IPS-18a (cell line): ENCODE results near the gene ATAD2B.

Source experiments
- H3K27ac ChIP-seq: one replicate; pipeline ENCODE4 v1.5.1; 2013; ENCODE audit warnings: low read length
- H3K27me3 ChIP-seq: one replicate; pipeline ENCODE4 v1.6.1; 2013; ENCODE audit warnings: mild to moderate bottlenecking, low read length; ENCODE audit not compliant: control insufficient read depth, insufficient read depth
- H3K36me3 ChIP-seq: one replicate; pipeline ENCODE4 v1.6.1; 2013; ENCODE audit warnings: low read depth, low read length; ENCODE audit not compliant: control insufficient read depth
- H3K4me1 ChIP-seq: one replicate; pipeline ENCODE4 v1.6.1; 2013; ENCODE audit warnings: low read depth, low read length; ENCODE audit not compliant: control insufficient read depth
- H3K4me3 ChIP-seq: one replicate; pipeline ENCODE4 v1.5.1; 2013; ENCODE audit warnings: low read length
- H3K9ac ChIP-seq: one replicate; pipeline ENCODE4 v1.6.1; 2013; ENCODE audit warnings: mild to moderate bottlenecking, low read length, moderate library complexity
- H3K9me3 ChIP-seq: one replicate; pipeline ENCODE4 v1.6.1; 2013; ENCODE audit warnings: low read depth, low read length; ENCODE audit not compliant: control insufficient read depth

The ATAD2B gene

DNA sequence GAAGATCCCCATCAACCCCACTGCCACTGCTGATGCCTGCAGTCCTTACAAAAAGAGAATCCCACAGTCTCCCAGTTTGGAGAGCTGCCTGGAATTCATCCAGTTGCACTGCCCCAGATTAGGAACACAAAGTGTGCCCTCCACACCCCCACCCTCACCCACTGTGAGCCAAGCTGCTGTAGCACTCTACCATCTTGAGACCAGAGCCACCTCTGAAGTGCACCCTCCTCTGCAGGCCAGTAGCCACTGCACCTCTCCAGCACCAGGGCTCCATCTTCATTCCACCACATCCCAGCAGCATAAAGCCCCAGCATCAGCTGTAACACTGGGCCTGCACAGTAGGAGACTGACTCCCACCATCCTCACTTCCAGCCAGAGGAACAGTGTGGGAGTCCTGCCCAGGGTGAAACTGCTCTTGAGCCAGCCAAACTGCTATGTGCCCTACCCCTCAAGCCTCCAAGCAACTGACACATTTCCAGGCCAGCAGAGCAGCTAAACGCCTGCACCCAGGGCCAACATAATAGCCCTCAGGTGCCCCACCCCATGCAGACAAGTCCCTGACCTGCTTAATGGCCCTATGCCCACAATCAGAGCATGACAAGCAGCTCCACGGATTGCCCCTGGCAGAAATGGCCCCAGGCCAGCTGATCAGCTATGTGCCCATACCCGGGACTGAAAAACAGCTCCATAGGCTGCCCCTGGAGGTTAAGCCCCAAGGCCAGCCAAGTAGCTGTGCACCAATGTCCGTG, 206.0 kb downstream of the ATAD2B start:
- H3K9me3 ChIP-seq, result no peaks in the 10 kb centered on the region
- H3K4me1 ChIP-seq, result no peaks in the 10 kb centered on the region
- no peaks in the 10 kb centered on the region for H3K27me3 ChIP-seq
- H3K9ac ChIP-seq, result no peak overlapping the region
- no peak overlapping the region for H3K4me3 ChIP-seq
- no peaks in the 10 kb centered on the region for H3K36me3 ChIP-seq
- no peak overlapping the region for H3K27ac ChIP-seq

DNA sequence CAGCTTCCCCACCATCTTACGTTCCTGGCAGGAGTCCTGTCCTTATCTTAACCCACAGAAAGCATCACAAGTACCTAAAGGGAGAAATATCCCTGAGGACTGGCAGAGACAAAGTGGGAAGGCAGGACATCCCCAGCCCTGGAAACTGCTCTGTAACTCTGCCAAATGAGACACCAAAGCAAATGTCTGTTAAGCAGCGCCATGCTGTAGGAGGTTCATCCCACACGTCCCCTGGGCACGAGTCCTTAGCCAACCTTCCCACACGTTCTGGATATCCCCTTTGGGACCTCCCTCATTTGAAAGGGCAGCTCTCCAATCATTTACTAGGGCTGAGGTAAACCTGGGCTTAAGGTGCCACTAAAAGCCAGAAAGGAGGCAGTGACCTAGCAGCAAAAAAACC, 207.2 kb downstream of the ATAD2B start:
- H3K36me3 ChIP-seq, result no peaks in the 10 kb centered on the region
- H3K4me1 ChIP-seq, result no peaks in the 10 kb centered on the region
- no peaks in the 10 kb centered on the region for H3K27me3 ChIP-seq
- H3K27ac ChIP-seq, result no peak overlapping the region
- H3K9ac ChIP-seq, result no peak overlapping the region
- H3K4me3 ChIP-seq, result no peak overlapping the region
- H3K9me3 ChIP-seq, result no peaks in the 10 kb centered on the region

DNA sequence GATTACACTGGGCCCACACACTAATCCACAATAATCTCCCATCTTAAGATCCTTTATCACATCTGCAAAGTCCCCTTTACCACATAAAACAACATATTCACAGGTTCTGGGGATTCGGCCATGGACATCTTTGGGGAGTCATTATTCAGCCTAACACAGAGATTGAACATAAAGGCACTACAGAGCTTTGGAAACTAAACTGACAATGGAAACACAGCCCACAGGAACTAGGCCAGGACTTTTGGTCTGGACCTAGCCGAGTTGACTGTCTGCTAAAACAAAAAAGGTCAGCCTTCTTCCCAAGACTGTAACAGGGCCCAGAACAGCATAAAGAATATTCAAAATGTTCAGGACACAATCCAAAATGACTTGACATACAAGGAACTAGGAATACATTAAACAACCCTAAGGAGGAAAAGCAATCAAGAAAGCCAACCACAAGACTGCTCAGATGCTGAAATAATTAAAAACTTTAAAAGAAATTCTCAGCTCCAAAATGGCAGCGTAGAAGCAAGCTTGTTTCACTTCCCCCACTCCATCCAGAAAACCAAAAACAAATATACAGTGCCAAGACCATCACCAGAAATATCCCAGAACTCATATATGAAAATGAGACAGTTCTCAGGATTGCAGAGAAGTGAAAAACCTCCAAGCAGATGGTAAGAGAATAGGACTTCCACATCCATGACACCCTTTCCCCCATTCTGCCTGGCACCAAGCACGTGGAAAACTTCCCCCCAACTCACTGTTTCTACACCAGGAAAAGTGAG, 207.8 kb downstream of the ATAD2B start:
- no peak overlapping the region for H3K27ac ChIP-seq
- no peaks in the 10 kb centered on the region for H3K27me3 ChIP-seq
- no peak overlapping the region for H3K9ac ChIP-seq
- no peaks in the 10 kb centered on the region for H3K36me3 ChIP-seq
- no peaks in the 10 kb centered on the region for H3K4me1 ChIP-seq
- no peaks in the 10 kb centered on the region for H3K9me3 ChIP-seq
- no peak overlapping the region for H3K4me3 ChIP-seq

DNA sequence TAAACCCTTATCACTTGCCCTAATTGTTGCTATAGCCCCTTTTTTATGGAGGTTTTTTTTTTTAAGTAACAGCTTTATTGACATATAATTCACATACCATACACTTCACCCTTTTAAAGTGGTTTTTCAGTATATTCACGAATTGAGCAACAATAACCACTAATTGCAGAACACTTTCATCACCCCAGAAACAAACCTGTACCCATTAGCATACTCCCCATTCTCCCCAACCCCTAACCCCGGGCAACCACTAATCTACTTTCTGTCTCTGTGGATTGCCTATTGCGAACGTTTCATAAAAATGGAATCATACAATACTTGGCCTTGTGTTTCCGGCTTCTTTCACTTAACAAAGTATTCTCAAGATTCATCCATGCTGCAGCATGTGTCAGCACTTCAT, 213.6 kb downstream of the ATAD2B start:
- H3K4me3 ChIP-seq, result no peak overlapping the region
- H3K27me3 ChIP-seq, result no peaks in the 10 kb centered on the region
- no peak overlapping the region for H3K9ac ChIP-seq
- H3K9me3 ChIP-seq, result no peaks in the 10 kb centered on the region
- peaks cover 15% of the 10 kb centered on the region for H3K4me1 ChIP-seq
- H3K36me3 ChIP-seq, result no peaks in the 10 kb centered on the region
- no peak overlapping the region for H3K27ac ChIP-seq

DNA sequence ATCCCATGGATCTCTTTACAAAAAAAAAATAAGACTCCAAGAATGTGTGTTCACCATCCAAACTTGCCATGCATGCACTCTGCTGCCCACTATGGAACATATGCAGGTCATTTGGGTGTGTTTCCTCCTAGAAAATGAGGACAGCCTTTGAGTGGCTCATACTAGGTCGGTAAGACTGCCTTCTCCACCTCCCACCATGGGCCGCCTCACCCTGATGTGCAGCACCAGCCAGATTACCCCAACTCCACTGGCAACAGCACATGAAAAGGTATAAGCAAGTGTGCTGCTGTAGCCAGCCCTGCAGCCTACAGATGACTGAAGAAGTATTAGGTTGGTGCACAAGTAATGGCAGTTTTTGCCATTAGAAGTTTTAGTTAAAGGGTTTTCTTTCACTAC, 214.2 kb downstream of the ATAD2B start:
- Histone ChIP-seq H3K9me3 (no peaks in the 10 kb centered on the region), H3K27ac (no peak overlapping the region), H3K4me3 (no peak overlapping the region), H3K4me1 (peaks cover 15% of the 10 kb centered on the region), H3K27me3 (no peaks in the 10 kb centered on the region), H3K36me3 (no peaks in the 10 kb centered on the region), H3K9ac (no peak overlapping the region)

DNA sequence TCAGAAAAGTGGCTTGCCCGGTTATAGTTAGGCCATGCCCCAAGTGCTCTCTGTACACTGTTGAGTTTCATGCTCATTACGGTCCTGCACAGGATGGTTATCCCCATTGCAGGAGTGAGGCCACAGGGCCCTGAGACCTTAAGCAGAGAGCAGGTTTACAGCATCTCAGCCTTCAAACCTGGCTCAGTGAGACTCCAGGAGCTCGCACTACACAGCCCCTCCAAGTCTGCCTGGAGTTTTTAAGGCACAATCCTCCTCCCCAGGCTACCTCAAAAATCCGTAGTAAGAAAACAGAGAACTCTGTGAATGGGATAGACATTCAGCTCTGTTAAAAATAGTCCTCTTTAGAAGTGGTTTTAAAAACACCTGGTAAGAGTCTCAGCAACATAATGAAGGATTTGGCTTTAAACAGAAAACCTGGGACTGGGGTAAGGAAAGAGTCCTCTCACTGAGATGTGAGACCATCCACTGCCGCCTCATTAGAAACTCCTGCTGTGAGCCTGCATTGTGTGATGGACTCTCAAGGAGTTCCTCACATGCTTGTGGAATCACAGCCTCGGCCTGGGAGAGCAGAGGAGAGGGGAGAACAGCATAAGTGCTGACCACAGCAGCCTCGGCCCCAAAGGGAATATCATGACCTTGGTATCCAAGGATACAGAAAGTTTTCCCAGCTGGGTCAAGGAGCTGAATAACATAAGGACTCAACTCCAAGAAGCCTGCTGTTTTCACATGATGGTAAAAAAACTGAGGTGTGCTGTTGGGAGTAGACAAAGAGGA, 214.8 kb downstream of the ATAD2B start:
- H3K36me3 ChIP-seq, result no peaks in the 10 kb centered on the region
- no peaks in the 10 kb centered on the region for H3K27me3 ChIP-seq
- H3K9ac ChIP-seq, result no peak overlapping the region
- H3K9me3 ChIP-seq, result no peaks in the 10 kb centered on the region
- peaks cover 15% of the 10 kb centered on the region for H3K4me1 ChIP-seq
- no peak overlapping the region for H3K27ac ChIP-seq
- H3K4me3 ChIP-seq, result no peak overlapping the region

DNA sequence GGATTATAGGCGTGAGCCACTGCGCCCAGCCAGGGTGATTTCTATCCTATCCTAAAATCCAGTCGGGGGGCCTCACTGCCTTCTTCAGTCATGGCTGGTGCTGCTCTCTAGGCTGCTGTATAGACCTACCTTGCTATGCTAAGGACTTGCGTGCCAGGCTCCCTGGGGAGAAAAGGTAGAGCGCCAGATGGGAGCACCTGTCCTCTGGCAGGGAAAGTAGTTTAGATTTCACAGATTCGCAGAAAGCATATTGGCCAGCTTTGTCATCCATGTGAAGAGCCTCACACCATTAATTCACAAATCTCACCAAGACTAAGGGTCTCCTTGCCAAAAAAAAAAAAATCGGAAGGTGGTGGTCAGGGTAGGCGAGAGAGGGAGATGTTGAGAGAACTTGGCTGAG, 217.6 kb downstream of the ATAD2B start:
- H3K4me1 ChIP-seq, result peaks cover 15% of the 10 kb centered on the region
- no peaks in the 10 kb centered on the region for H3K27me3 ChIP-seq
- H3K27ac ChIP-seq, result no peak overlapping the region
- no peaks in the 10 kb centered on the region for H3K36me3 ChIP-seq
- H3K9me3 ChIP-seq, result no peaks in the 10 kb centered on the region
- no peak overlapping the region for H3K9ac ChIP-seq
- no peak overlapping the region for H3K4me3 ChIP-seq

DNA sequence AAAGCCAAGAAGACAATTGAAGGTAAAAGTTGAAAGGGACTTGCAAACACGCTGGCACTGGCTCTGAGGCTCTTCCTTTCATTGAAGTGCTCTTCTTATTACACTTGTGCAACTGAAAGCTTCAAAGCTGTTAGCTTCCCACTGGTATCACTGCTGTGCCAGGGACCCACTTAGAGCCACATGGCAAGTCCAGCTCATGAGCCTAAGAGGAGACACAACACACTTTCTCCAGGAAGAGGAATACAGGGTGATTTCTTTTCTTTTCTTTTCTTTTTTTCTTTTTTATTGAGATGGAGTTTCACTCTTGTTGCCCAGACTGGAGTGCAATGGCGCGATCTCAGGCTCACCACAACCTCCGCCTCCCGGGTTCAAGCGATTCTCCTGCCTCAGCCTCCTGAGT, 218.2 kb downstream of the ATAD2B start:
- H3K9me3 ChIP-seq, result no peaks in the 10 kb centered on the region
- H3K4me3 ChIP-seq, result no peak overlapping the region
- H3K9ac ChIP-seq, result no peak overlapping the region
- no peaks in the 10 kb centered on the region for H3K36me3 ChIP-seq
- no peak overlapping the region for H3K27ac ChIP-seq
- H3K4me1 ChIP-seq, result peaks cover 15% of the 10 kb centered on the region
- no peaks in the 10 kb centered on the region for H3K27me3 ChIP-seq

DNA sequence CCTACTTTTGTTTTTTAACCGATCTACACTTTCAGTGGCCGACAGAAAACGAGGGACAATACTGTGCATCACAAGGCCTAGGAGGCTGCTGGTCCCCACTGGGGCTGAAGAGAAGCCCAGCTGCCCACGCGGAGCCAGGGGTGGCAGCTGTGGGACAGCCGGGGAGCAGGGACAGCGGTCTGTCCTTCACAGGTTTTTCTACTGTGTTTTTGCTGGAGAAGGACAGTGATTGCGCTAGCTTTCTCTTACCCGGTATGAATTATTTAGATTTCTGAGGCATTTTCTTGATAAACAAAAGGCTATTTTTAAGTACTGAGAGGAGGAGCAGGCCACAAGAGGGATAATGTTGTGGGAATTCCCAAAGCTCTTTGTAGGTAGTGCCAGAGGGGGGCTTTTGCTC, 219.8 kb downstream of the ATAD2B start:
- Histone ChIP-seq H3K4me3 (no peak overlapping the region), H3K27ac (no peak overlapping the region), H3K4me1 (peaks cover 4% of the 10 kb centered on the region), H3K9me3 (no peaks in the 10 kb centered on the region), H3K36me3 (no peaks in the 10 kb centered on the region), H3K27me3 (no peaks in the 10 kb centered on the region), H3K9ac (no peak overlapping the region)

DNA sequence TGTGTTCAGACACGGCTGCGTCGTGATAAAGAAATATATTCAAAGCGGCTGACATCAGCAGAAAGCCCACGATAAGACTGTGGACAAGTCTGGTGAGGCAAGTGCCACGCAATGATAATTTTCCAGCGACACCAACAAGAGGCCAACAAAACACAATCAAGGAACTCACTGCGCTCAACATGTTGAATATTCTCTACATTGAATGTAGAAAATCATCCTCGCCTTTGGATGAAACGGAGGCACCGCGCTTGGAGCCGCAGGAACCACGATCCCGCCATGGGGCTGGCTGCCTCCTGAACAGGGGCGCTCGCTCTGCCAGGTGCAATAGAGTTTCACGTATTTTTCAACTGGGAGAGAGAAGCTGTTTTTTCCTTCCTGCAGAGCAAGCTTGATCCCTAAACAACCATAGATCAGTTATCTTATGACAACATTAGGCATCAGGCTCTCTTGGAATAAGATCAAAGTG, 220.3 kb downstream of the ATAD2B start:
- H3K4me1 ChIP-seq, result no peaks in the 10 kb centered on the region
- H3K4me3 ChIP-seq, result no peak overlapping the region
- no peaks in the 10 kb centered on the region for H3K9me3 ChIP-seq
- no peaks in the 10 kb centered on the region for H3K27me3 ChIP-seq
- no peaks in the 10 kb centered on the region for H3K36me3 ChIP-seq
- H3K27ac ChIP-seq, result no peak overlapping the region
- no peak overlapping the region for H3K9ac ChIP-seq

DNA sequence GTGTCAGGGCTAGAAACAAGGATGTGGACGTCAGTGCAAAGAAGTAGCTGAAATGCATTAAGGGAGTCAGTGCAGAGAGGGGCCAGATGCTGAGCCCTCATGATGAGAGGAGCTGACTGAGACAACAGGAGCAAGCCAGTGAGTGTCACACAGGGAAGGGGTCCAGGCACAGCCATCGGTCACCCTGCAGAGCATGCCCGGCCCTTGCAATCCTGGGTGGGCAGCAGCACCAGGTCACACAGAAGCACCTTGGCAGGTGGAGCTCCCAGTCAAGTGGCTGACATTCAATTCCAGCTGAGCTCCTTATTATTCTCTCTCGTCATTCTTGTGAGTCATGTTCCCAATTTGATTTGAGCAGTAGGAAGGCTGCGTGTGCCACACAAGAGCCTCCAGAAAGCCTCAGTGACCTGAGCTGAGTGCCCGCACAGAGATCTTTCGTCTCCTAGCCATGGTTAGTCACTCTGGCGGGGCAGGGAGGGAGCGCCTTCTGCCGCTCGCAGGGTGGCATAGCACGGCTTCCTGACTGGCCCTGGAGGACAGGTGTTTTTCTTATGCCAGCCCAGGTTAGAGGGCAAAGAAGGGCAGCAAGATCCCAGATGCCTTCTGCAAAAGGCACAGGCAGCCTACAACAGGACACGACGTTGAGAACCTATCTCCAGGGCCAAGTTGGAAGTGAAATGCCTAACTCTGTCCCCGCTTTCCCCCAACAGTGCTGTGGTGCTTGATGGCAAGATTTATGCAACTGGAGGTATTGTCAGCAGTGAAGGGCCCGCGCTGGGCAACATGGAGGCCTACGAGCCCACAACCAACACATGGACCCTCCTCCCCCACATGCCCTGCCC, 220.9 kb downstream of the ATAD2B start:
- no peaks in the 10 kb centered on the region for H3K9me3 ChIP-seq
- H3K27ac ChIP-seq, result no peak overlapping the region
- H3K36me3 ChIP-seq, result no peaks in the 10 kb centered on the region
- H3K9ac ChIP-seq, result no peak overlapping the region
- no peak overlapping the region for H3K4me3 ChIP-seq
- no peaks in the 10 kb centered on the region for H3K4me1 ChIP-seq
- no peaks in the 10 kb centered on the region for H3K27me3 ChIP-seq
